Placental pericyte (primary cell): ENCODE data around the gene NFKBIZ. TPM values are rescaled to one million over a fixed set of nuclear protein-coding genes. Genes with fewer than 3 reads are reported as not detected.

Experiments used
- total RNA-seq: library from RNA; depleted of rRNA; stranded (reverse); fragments of >200 nt; gene quantifications from 2 replicates; pipeline ENCODE4 v1.2.3, GENCODE V29; 2012

Gene NFKBIZ, protein sequence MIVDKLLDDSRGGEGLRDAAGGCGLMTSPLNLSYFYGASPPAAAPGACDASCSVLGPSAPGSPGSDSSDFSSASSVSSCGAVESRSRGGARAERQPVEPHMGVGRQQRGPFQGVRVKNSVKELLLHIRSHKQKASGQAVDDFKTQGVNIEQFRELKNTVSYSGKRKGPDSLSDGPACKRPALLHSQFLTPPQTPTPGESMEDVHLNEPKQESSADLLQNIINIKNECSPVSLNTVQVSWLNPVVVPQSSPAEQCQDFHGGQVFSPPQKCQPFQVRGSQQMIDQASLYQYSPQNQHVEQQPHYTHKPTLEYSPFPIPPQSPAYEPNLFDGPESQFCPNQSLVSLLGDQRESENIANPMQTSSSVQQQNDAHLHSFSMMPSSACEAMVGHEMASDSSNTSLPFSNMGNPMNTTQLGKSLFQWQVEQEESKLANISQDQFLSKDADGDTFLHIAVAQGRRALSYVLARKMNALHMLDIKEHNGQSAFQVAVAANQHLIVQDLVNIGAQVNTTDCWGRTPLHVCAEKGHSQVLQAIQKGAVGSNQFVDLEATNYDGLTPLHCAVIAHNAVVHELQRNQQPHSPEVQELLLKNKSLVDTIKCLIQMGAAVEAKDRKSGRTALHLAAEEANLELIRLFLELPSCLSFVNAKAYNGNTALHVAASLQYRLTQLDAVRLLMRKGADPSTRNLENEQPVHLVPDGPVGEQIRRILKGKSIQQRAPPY
- 90.3 and 165 TPM in 2 replicates for total RNA-seq

DNA sequence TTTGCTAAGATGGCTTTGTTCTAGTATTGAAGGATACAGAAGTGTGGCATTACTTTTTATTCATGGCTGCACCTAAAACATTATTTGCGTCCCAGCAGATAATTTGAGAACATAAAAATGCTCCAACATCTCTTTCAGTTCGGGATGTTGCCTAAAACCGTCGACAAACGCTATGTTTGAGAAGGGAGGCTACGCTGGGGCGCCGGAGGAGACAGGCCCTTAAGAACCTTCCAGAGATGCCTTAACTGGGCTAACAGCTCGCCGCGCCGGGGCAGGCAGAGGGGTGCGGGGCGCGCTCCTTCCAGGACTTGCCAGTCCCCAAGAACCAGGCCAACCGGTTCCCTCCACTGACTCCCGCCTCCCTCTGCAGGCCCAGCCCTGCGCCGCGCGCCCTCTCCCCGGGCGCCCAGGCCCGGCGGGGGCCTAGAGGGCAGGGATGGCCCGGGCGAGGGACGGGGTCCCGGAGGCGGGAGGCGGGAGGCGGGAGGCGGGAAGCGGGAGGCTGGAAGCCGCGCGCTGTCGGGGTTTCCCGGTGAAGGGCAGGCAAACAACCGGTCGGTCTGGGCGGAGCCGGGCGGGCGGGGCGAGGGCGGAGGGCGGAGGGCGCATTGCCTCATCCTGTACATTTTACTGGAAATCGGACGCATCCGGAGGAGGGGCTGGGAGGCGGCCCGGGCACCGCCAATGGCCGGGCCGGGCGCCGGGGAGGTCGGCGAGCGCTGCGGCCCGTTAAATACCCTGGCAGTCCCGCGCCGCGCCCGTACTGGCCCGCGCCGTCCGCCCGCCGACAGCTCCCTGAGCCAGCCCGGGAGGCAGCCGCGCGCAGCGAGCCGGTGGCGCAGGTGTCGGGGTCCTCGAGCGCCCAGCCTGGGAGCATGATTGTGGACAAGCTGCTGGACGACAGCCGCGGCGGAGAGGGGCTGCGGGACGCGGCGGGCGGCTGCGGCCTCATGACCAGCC is at the start of gene NFKBIZ:
Gene NFKBIZ, plus strand, starts transcription at position 761 of the 960 bp plus-strand sequence. Its CDS starts 115 bp downstream, at position 876.

Other genes starting within 250 kb of the NFKBIZ start
- 18.8 and 30.4 TPM in 2 replicates for gene ZBTB11, start 172.4 kb upstream of the NFKBIZ start, total RNA-seq
- 1,135 and 1,308 TPM in 2 replicates for gene RPL24, start 162.8 kb upstream of the NFKBIZ start, total RNA-seq
- 8.3 and 24.6 TPM in 2 replicates for gene CEP97, start 124.9 kb upstream of the NFKBIZ start, total RNA-seq
- gene NXPE3, start 70.3 kb upstream of the NFKBIZ start, total RNA-seq, result 10.9 and 16.8 TPM in 2 replicates